T-helper 1 cell treated with Interleukin-12 subunit alpha and Interleukin-12 subunit beta and Interleukin-4 antibody, amounts not matched to agents 30 μg/mL and 1 μg/mL, for 36 hours (primary cell): Measurements from ENCODE around the gene NMU.
"Not testable (repeated sequence)": the region's sequence is repeated elsewhere in the genome, so short reads cannot be mapped to it uniquely, and the experiment has no call there.

Experiments used
- H3K27ac Mint-ChIP-seq: one replicate; pipeline ENCODE4 v1.8.0; 2021; ENCODE audit warnings: mild to moderate bottlenecking, mixed read lengths
- H3K27me3 Mint-ChIP-seq: one replicate; pipeline ENCODE4 v1.8.0; 2021; ENCODE audit warnings: low read depth, mixed read lengths
- H3K36me3 Mint-ChIP-seq: one replicate; pipeline ENCODE4 v1.8.0; 2021; ENCODE audit warnings: low read depth, mixed read lengths
- H3K4me1 Mint-ChIP-seq: one replicate; pipeline ENCODE4 v1.8.0; 2021; ENCODE audit warnings: low read depth, mixed read lengths
- H3K4me3 Mint-ChIP-seq: one replicate; pipeline ENCODE4 v1.8.0; 2021; ENCODE audit warnings: mild to moderate bottlenecking, moderate library complexity, mixed read lengths
- H3K9me3 Mint-ChIP-seq: one replicate; pipeline ENCODE4 v1.8.0; 2021; ENCODE audit warnings: mixed read lengths

Gene NMU

DNA sequence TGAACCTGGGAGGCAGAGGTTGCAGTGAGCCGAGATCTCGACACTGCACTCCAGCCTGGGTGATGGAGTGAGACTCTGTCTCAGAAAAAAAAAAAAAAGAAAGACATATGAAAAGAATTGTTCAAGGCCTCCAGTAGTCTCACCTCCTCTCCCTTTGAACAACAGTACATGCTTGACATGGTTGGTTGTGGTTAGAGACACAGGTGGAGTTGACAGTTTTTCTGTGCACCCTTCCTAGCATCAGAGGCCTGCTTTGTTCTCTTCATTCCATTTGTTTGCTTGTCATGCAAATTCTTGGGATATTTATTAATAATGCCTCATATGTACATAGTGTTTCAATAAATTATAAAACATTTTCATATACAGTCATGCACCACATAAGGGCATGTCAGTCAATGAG lies 25.7 kb downstream of the NMU start:
- Mint-ChIP-seq H3K4me3 (no peak overlapping the region), H3K27ac (no peak overlapping the region), H3K9me3 (no peaks in the 10 kb centered on the region), H3K36me3 (no peaks in the 10 kb centered on the region), H3K4me1 (peaks cover 4% of the 10 kb centered on the region), H3K27me3 (no peaks in the 10 kb centered on the region)

DNA sequence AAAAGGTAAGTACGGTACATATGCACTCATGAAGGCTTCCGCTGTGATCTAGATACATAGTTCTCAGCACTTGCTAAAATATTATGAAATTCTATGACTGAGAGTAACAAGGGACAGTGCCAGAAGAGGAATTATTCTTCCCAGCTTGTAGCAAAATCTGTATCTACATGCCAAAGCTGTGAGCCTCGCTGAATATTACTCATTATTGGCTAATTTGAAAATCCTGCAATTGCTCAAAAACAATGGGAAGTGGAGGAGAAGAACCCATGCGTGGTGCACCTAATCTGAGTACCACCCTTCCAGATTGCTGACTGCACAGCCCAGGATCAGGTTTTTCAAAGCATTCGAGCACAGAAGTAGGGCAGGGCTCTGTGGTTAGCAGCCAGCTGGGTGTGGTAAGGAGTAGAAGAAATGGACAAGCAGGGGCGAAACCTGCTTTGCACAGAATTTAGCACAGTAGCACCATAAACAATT lies 26.7 kb downstream of the NMU start:
- peaks cover 4% of the 10 kb centered on the region for H3K4me1 Mint-ChIP-seq
- no peak overlapping the region for H3K4me3 Mint-ChIP-seq
- no peak overlapping the region for H3K27ac Mint-ChIP-seq
- H3K36me3 Mint-ChIP-seq: no peaks in the 10 kb centered on the region
- H3K9me3 Mint-ChIP-seq: no peaks in the 10 kb centered on the region
- no peaks in the 10 kb centered on the region for H3K27me3 Mint-ChIP-seq

DNA sequence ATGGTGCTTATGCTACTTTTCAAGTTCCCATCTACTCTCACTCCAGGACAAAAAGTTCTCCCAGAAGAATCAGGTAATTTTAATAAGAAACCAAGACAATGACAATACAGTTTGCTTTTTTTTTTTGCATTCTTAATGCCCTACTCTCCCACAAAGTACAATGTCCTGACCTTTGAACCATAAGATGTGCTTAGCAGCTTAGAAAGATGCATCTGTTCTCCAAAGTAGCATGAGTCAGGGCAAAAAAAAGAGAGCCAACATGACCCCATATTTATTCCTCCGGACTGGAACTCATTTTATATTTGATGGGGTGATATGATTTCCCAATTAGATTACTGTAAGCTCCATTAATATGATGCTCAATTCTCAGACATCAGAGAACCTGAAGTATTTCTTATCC lies 27.5 kb downstream of the NMU start:
- Mint-ChIP-seq H3K4me1 (peaks cover 4% of the 10 kb centered on the region), H3K27ac (no peak overlapping the region), H3K27me3 (no peaks in the 10 kb centered on the region), H3K4me3 (no peak overlapping the region), H3K9me3 (no peaks in the 10 kb centered on the region), H3K36me3 (no peaks in the 10 kb centered on the region)

DNA sequence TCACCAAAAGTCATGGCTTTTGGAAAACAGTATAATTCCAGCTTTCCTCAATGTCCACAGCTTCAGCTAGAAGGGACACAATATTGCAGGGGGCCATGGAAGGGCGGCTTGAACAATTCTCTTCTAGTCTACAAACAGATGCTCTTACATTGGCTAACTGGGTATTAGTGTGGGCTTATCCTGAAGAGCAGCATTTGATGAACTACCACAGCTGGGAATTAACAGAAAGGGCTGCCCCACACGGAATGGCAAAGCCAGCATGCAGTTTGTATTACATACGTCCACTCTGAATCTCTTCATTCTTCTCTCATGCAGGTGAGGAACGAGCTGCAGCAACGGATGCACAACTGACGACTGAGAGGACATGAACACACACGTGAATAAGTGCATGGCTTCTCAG lies 31.1 kb downstream of the NMU start:
- no peak overlapping the region for H3K27ac Mint-ChIP-seq
- H3K4me3 Mint-ChIP-seq: no peak overlapping the region
- H3K9me3 Mint-ChIP-seq: no peaks in the 10 kb centered on the region
- H3K4me1 Mint-ChIP-seq: peaks cover 4% of the 10 kb centered on the region
- no peaks in the 10 kb centered on the region for H3K36me3 Mint-ChIP-seq
- H3K27me3 Mint-ChIP-seq: peaks cover 6% of the 10 kb centered on the region

DNA sequence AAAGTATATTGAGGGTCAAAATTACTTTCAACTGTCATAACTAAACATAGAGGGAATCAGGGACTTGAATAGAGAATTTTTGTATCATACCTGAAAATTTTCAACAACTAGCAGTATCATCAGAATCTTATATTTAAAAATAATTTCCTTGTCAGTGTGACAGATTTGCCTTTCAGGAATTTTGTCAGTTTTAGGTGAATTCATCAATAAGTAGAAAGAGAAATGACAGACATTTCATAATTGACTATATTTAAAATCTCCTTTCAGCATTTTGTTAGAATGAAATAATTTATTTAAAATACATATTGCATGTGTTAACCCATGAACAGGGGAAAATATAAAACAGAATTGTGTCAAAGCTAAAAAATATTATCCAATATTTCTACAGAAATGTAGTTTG lies 35.5 kb downstream of the NMU start:
- Mint-ChIP-seq H3K4me1 (no peaks in the 10 kb centered on the region), H3K27me3 (peaks cover 18% of the 10 kb centered on the region), H3K36me3 (no peaks in the 10 kb centered on the region), H3K4me3 (no peak overlapping the region), H3K9me3 (no peaks in the 10 kb centered on the region), H3K27ac (no peak overlapping the region)

DNA sequence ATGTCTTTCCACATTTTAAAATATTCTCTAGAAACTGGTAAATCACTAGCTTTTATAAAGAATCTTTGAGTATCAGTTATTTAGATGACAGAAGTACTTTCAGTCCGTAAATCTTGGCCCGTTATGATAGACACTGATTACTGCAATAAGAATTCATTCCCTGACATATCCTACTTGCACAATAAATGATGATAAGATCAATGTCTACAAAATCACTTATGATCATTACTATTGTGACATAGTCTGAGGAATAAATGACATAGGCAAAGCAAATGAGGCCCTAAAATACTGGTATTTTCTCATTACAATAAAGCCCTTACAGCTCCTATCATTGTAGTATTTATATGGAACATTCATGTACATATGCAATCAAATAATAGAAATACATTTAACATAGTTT lies 37.5 kb downstream of the NMU start:
- Mint-ChIP-seq H3K36me3 (no peaks in the 10 kb centered on the region), H3K4me1 (no peaks in the 10 kb centered on the region)

DNA sequence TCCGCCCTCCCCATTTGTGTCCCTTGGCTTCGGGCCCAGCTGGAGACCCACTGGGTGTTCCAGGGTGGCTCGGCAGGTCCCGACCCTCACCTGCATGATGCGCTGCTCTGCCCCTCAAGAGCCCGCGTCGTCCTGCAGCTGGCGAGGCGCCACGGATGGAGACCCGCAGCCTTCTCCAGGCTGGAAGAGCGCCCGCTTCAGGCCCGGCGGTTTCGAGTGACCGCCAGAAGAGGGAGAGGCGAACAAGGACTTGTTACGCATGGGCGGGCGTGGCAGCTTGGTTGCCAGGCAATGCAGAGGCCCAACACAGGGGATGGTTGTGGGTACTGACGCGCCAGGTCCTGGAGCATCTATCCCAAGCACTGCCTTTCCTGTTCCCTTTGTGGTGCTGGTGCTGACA lies 44.1 kb downstream of the NMU start, which contains the start of gene PDCL2:
PDCL2 (minus strand) TSS at position 232 of the 400 bp plus-strand sequence; CDS start at position 96, 136 bp downstream.
- H3K36me3 Mint-ChIP-seq: no peaks in the 10 kb centered on the region
- peaks cover 9% of the 10 kb centered on the region for H3K9me3 Mint-ChIP-seq
- H3K27ac Mint-ChIP-seq: no peak within 1 kb of the TSS
- no peaks in the 10 kb centered on the region for H3K27me3 Mint-ChIP-seq
- no peaks in the 10 kb centered on the region for H3K4me1 Mint-ChIP-seq
- H3K4me3 Mint-ChIP-seq: no peak within 1 kb of the TSS

More for the DNA sequence above, 37.5 kb downstream of the NMU start:
- Mint-ChIP-seq H3K9me3 (no peaks in the 10 kb centered on the region), H3K27me3 (peaks cover 18% of the 10 kb centered on the region), H3K27ac (no peak overlapping the region), H3K4me3 (no peak overlapping the region)

DNA sequence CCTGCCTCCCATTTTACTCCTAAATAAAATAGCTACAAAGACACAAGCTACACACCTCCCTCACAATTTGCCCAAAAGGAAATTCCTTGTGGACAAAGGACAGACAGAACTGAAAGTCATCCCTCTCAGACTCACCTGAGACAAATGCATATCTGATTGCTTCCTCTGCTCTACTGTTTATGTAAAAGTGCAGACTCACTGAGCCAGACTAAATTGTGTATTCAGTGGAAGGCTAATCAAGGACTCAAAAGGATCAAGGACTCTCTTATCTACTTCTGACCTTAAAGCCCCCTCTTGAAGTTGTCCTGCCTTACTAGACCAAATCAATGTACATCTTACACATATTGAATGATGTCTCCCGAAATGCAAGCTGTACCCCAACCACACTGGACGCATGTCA lies 47.9 kb downstream of the NMU start:
- H3K9me3 Mint-ChIP-seq: peaks cover 15% of the 10 kb centered on the region
- no peaks in the 10 kb centered on the region for H3K27me3 Mint-ChIP-seq
- H3K36me3 Mint-ChIP-seq: no peaks in the 10 kb centered on the region
- H3K27ac Mint-ChIP-seq: no peak overlapping the region
- no peak overlapping the region for H3K4me3 Mint-ChIP-seq
- no peaks in the 10 kb centered on the region for H3K4me1 Mint-ChIP-seq

DNA sequence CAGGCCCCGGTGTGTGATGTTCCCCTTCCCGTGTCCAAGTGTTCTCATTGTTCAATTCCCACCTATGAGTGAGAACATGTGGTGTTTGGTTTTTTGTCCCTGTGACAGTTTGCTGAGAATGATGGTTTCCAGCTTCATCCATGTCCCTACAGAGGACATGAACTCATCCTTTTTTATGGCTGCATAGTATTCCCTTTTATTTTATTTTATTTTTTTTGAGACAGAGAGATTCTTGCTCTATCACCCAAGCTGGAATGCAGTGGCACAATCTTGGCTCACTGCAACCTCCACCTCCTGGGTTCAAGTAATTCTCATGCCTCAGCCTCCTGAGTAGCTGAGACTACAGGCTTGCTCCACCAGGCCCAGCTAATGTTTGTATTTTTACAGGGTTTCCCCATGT lies 53.3 kb downstream of the NMU start:
- H3K27ac Mint-ChIP-seq, H3K4me3 Mint-ChIP-seq, H3K4me1 Mint-ChIP-seq, H3K27me3 Mint-ChIP-seq, H3K36me3 Mint-ChIP-seq: not testable (repeated sequence)
- H3K9me3 Mint-ChIP-seq: peaks cover 11% of the 10 kb centered on the region

DNA sequence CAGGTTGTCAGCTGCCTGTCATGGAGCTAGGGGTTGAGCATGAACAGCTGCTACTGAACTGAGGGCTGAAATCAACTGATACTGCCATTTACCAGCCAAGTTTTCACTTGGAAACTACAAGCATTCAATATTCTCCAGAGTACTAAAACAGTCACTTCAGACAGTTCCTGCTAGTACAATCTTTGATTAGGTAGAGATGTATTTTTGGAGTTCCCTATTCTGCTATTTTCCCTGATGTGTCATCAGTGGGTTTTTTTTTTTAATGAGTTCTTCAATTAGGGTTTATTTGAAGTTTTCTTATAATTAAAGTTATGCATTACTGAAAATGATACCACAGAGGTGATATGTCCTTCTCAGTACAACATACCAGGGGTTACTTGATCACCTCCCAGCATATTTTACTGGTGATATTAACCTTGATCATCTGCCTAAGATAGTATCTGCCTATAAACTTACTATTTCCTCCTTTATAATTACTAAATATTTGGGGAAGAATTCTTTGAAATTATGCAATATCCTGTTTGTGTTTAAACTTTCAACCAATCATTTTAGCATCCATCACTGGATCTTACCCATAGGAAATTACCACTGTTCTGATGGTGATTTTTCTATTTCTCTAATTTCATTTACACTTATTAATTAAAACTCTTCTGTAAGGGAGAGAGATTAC lies 57.6 kb downstream of the NMU start:
- no peak overlapping the region for H3K27ac Mint-ChIP-seq
- H3K4me3 Mint-ChIP-seq: no peak overlapping the region
- H3K36me3 Mint-ChIP-seq: no peaks in the 10 kb centered on the region
- no peaks in the 10 kb centered on the region for H3K4me1 Mint-ChIP-seq
- peaks cover 4% of the 10 kb centered on the region for H3K27me3 Mint-ChIP-seq
- peaks cover 28% of the 10 kb centered on the region for H3K9me3 Mint-ChIP-seq

DNA sequence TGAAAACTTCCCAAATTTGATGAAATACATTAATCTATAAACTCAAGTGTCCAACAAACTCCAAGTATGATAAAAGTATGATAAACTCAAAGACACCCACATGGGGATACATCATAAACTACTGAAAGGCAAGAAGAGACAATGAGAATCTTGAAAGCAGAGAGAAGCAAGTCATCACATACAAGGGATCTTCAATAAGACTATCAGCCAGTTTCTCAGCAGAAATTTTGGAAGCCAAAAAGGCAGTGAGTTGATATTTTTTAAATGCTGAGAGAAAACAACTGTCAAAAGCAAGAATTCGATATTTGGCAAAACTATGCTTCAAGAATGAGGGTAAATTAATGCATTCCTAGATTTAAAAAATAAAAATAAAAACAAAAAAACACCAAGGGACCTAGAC lies 60.6 kb downstream of the NMU start:
- H3K36me3 Mint-ChIP-seq: no peaks in the 10 kb centered on the region
- no peaks in the 10 kb centered on the region for H3K4me1 Mint-ChIP-seq
- H3K4me3 Mint-ChIP-seq: no peak overlapping the region
- H3K9me3 Mint-ChIP-seq: peaks cover 23% of the 10 kb centered on the region
- H3K27ac Mint-ChIP-seq: no peak overlapping the region
- peaks cover 4% of the 10 kb centered on the region for H3K27me3 Mint-ChIP-seq

DNA sequence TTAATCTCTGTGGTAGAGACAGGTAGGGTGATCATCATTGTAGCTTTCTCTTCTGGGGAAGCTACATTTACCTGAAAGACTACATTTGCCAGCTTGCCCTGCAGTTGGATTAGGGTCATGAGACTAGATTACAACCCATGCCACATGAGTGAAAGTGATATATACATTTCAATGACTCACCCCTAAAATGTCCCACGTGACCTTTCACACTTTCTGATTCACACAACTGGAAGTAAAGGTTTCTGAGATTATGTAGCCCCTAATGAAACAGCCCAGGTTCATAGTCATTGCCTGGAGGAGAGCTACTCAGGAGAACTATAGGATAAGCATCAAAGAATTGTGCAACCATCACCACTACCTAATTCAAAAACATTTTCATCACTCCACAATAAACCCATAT lies 61.8 kb downstream of the NMU start:
- Mint-ChIP-seq H3K4me3 (no peak overlapping the region), H3K4me1 (no peaks in the 10 kb centered on the region), H3K27ac (no peak overlapping the region), H3K27me3 (peaks cover 4% of the 10 kb centered on the region), H3K36me3 (no peaks in the 10 kb centered on the region), H3K9me3 (peaks cover 23% of the 10 kb centered on the region)

DNA sequence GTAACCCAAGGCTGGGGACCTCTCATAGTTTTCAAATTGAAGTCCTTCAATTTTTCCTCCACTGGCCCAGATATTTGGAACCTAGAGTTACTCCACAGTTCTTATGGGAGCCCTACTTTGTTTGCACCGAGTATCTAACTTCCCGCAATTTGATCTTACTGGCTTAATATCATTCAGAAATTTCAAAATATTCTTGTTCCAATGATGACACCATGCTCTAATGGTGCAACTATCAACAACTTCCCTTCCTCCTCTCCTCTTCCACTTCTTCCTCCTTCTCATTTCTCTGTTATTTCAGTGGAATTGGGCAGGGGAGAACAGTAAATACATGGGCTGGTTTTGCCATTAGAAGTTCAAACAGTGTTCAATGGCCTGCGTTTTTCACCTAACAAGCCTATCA lies 64.3 kb downstream of the NMU start:
- Mint-ChIP-seq H3K4me1 (no peaks in the 10 kb centered on the region), H3K36me3 (no peaks in the 10 kb centered on the region), H3K27me3 (no peaks in the 10 kb centered on the region), H3K27ac (no peak overlapping the region), H3K4me3 (no peak overlapping the region), H3K9me3 (peaks cover 13% of the 10 kb centered on the region)

DNA sequence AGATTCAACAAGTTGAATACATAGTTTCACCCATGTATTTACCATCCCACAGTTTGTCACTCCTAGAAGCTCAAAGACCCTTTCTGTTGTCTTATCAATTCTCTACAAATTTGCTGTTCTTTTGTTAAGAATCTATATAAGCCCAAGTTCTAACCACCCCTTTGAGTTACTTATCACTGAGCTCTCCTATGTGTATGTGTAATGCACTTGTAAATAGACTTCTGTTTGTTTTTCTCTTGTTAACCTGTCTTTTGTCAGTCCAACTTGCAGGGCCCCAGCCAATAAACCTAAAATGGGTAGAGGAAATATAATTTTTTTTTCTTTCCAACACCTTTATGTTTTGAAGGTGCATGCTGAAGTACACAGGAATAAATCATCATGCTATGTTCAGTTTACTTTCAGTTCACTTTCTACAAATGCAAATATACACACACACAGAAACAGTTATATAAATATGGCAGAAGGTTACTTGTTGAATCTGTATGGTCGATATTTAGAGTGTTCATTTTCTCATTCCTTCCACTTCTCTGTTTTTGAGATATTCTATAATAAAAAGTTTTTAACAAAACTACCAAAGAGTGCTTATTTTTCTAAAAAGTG lies 67.1 kb downstream of the NMU start:
- H3K27ac Mint-ChIP-seq: no peak overlapping the region
- no peak overlapping the region for H3K4me3 Mint-ChIP-seq
- H3K9me3 Mint-ChIP-seq: no peaks in the 10 kb centered on the region

DNA sequence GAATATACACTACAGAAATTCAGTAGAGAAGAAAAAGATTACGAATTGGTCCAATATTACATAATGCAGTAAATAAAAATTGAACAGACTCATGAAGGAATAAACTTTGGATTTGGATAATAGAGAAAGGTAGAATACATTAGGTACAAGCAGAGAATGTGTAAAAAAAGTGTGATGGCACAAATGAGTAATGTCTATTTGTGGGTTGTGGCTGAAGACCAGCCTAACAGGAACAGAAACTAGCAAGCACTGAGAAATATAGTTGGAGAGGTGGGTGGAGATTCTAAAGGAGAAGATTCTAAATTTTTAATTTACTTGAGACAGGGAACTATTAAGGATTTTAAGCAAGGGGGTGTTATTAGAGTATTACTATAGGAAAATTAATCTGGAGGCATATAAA lies 74.2 kb downstream of the NMU start:
- Mint-ChIP-seq H3K27ac (no peak overlapping the region), H3K4me3 (no peak overlapping the region)

More for the DNA sequence above, 67.1 kb downstream of the NMU start:
- no peaks in the 10 kb centered on the region for H3K27me3 Mint-ChIP-seq
- no peaks in the 10 kb centered on the region for H3K4me1 Mint-ChIP-seq
- no peaks in the 10 kb centered on the region for H3K36me3 Mint-ChIP-seq

More for the DNA sequence above, 74.2 kb downstream of the NMU start:
- peaks cover 7% of the 10 kb centered on the region for H3K4me1 Mint-ChIP-seq
- peaks cover 12% of the 10 kb centered on the region for H3K9me3 Mint-ChIP-seq
- H3K27me3 Mint-ChIP-seq: peaks cover 9% of the 10 kb centered on the region
- H3K36me3 Mint-ChIP-seq: no peaks in the 10 kb centered on the region
